ENCODE data around the gene VPS41. TPM values are rescaled to one million over a fixed set of nuclear protein-coding genes. Genes with fewer than 3 reads are reported as not detected.
A peak's percentile ranks its signal among the peaks of the same experiment; 100 is the strongest.

Gene VPS41
- total RNA-seq (100 to 1,000 TPM in 1 of 9 donors, 10 to 100 TPM in 8; 27.7 to 133 (median 68.7) TPM), polyA plus RNA-seq (10 to 100 TPM; 12.7 to 46.9 (median 13.8) TPM)
- long read RNA-seq, donor 1, full-length matches to known transcripts: 2 of 2 reads
- long read RNA-seq, donor 1, partial matches to known transcripts: 0 of 2 reads
- long read RNA-seq, donor 1, other reads (novel, unspliced or antisense): 0 of 2 reads
- long read RNA-seq, donor 2, full-length matches to known transcripts: 8 of 8 reads
- long read RNA-seq, donor 2, partial matches to known transcripts: 0 of 8 reads
- long read RNA-seq, donor 2, other reads (novel, unspliced or antisense): 0 of 8 reads
- long read RNA-seq, donor 3, full-length matches to known transcripts: 3 of 3 reads
- long read RNA-seq, donor 3, partial matches to known transcripts: 0 of 3 reads
- long read RNA-seq, donor 3, other reads (novel, unspliced or antisense): 0 of 3 reads
- long read RNA-seq, donor 4, full-length matches to known transcripts: 6 of 14 reads
- long read RNA-seq, donor 4, partial matches to known transcripts: 4 of 14 reads
- long read RNA-seq, donor 4, other reads (novel, unspliced or antisense): 4 of 14 reads
- long read RNA-seq, donor 5, full-length matches to known transcripts: 40 of 49 reads
- long read RNA-seq, donor 5, partial matches to known transcripts: 2 of 49 reads
- long read RNA-seq, donor 5, other reads (novel, unspliced or antisense): 7 of 49 reads
- long read RNA-seq, donor 6, full-length matches to known transcripts: 13 of 29 reads
- long read RNA-seq, donor 6, partial matches to known transcripts: 10 of 29 reads
- long read RNA-seq, donor 6, other reads (novel, unspliced or antisense): 6 of 29 reads
- long read RNA-seq, donor 7, partial matches to known transcripts: 0 of 1 reads
- long read RNA-seq, donor 7, other reads (novel, unspliced or antisense): 0 of 1 reads
- long read RNA-seq, donor 8, full-length matches to known transcripts: 6 of 6 reads
- long read RNA-seq, donor 8, partial matches to known transcripts: 0 of 6 reads
- long read RNA-seq, donor 8, other reads (novel, unspliced or antisense): 0 of 6 reads
- long read RNA-seq, donor 9, full-length matches to known transcripts: 8 of 8 reads
- long read RNA-seq, donor 9, partial matches to known transcripts: 0 of 8 reads
- long read RNA-seq, donor 9, other reads (novel, unspliced or antisense): 0 of 8 reads
- long read RNA-seq, donor 10, full-length matches to known transcripts: 6 of 6 reads
- long read RNA-seq, donor 10, partial matches to known transcripts: 0 of 6 reads
- long read RNA-seq, donor 10, other reads (novel, unspliced or antisense): 0 of 6 reads

DNA sequence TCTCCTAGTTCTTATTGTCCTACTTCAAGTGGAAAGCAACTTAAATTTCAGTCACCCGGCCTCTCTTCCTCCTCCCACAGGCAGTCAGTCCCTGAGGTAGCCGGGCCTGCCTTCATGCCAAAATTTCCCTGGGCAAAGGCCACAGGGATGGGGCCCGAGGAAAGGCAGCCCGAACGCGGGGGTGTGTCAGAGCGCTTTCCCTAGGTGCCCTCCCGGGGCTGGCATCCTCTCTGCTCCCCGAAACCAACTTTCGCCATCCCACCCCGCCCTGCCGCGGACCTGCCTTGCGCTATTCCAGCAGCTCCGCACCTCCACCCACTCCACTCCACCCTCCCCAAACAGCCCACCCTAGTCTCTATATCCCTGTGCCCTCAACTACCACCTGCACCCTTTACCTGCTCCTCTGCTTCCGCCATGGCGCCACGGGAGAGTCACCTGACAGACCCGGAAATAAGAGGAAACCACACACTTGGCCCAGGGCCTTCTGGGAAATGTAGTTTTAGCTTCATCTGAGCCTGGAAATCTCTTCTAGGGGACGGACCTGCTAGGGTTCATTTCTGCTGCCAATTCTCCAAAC lies at the start of gene VPS41:
VPS41 (minus strand) TSS at position 433 of the 577 bp plus-strand sequence; CDS start at position 416, 17 bp downstream.
- peak within 1 kb of the TSS; percentile 56 to 91 (median 82) for H3K4me3 ChIP-seq
- intact Hi-C loops (cut with DNase I): no loop called here
- H3K4me1 ChIP-seq (replicated peaks in 1 of 2): peaks cover 3 to 19% of the 10 kb centered on the region in 2 donors
- 0 to 1% (median 0%) methylated on average over 15 to 20 of the region's 20 CpGs for WGBS, 4 donors
- no peaks in the 10 kb centered on the region for H3K9me3 ChIP-seq (replicated peaks in 1 of 3)
- DNase-seq: peak; percentile 73 to 92 (median 81)
- peak within 1 kb of the TSS in 2 of 5 donors; percentile 4 to 53 for H3K27ac ChIP-seq
- TF ChIP-seq, protein P1, sequence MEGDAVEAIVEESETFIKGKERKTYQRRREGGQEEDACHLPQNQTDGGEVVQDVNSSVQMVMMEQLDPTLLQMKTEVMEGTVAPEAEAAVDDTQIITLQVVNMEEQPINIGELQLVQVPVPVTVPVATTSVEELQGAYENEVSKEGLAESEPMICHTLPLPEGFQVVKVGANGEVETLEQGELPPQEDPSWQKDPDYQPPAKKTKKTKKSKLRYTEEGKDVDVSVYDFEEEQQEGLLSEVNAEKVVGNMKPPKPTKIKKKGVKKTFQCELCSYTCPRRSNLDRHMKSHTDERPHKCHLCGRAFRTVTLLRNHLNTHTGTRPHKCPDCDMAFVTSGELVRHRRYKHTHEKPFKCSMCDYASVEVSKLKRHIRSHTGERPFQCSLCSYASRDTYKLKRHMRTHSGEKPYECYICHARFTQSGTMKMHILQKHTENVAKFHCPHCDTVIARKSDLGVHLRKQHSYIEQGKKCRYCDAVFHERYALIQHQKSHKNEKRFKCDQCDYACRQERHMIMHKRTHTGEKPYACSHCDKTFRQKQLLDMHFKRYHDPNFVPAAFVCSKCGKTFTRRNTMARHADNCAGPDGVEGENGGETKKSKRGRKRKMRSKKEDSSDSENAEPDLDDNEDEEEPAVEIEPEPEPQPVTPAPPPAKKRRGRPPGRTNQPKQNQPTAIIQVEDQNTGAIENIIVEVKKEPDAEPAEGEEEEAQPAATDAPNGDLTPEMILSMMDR (IDR thresholded peaks at IDR 0.05): no peak
- peak in 1 of 2 donors; percentile 18 for TF ChIP-seq POLR2A (IDR thresholded peaks at IDR 0.05)
- no peaks in the 10 kb centered on the region for H3K36me3 ChIP-seq (replicated peaks in 1 of 2)
- no peaks in the 10 kb centered on the region for H3K27me3 ChIP-seq

DNA sequence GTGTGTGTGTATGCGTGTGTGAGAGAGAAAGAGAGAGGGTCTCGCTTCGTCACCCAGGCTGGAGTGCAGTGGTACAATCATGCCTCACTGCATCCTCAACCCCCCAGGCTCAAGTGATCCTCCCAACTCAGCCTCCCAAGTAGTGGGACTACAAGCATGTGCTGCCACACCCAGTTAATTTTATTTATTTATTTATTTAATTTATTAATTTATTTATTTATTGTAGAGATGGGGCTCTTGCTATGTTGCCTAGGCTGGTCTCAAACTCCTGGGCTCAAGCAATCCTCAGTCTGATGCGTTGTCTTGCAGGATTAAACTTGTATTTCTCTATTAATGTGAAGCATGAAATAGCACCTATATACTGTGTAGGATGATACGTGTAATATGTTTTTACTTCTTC lies 46.9 kb upstream of the VPS41 start:
- Histone ChIP-seq H3K27me3 (no peaks in the 10 kb centered on the region), H3K36me3 (replicated peaks in 1 of 2) (no peaks in the 10 kb centered on the region), H3K27ac (no peak overlapping the region), H3K4me1 (replicated peaks in 1 of 2) (no peaks in the 10 kb centered on the region), H3K4me3 (no peak overlapping the region), H3K9me3 (replicated peaks in 1 of 3) (no peaks in the 10 kb centered on the region)
- no peak for TF ChIP-seq POLR2A (IDR thresholded peaks at IDR 0.05)
- TF ChIP-seq, protein P1 (IDR thresholded peaks at IDR 0.05): no peak
- intact Hi-C loops (cut with DNase I): no loop called here
- WGBS, 4 donors: 71 to 76% (median 74%) methylated on average over 5 of the region's 5 CpGs
- no peak for DNase-seq

DNA sequence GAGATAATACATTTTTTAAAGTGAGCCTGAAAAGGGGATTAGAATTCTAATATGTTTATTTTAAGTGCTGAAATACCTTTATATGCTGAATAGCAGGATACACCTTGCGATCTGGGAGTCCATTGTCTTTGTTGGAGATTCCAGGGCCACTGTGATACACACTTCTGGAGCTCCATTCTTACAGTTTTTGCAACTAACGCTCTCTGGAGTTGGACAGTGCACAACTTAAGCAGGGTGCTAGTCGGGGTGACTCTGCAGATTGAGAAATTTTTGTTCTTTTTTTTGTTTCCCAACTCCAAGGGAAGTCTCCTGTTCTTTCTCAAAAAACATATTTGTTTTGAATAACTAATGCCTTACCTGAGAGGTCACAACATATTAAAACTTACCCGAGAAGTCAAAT lies 45.0 kb upstream of the VPS41 start:
- no peaks in the 10 kb centered on the region for H3K9me3 ChIP-seq (replicated peaks in 1 of 3)
- H3K27me3 ChIP-seq: no peaks in the 10 kb centered on the region
- no peak for DNase-seq
- H3K4me1 ChIP-seq (replicated peaks in 1 of 2): no peaks in the 10 kb centered on the region
- TF ChIP-seq, protein P1 (IDR thresholded peaks at IDR 0.05): no peak
- TF ChIP-seq POLR2A (IDR thresholded peaks at IDR 0.05): no peak
- no peaks in the 10 kb centered on the region for H3K36me3 ChIP-seq (replicated peaks in 1 of 2)
- H3K27ac ChIP-seq: no peak overlapping the region
- intact Hi-C loops (cut with DNase I): no loop called here
- no peak overlapping the region for H3K4me3 ChIP-seq
- WGBS, 4 donors: 72 to 74% (median 73%) methylated on average over 4 of the region's 4 CpGs
